ENCODE data around the gene YBX1.
"Not testable (repeated sequence)": the region's sequence is repeated elsewhere in the genome, so short reads cannot be mapped to it uniquely, and the experiment has no call there.

YBX1 gene

DNA sequence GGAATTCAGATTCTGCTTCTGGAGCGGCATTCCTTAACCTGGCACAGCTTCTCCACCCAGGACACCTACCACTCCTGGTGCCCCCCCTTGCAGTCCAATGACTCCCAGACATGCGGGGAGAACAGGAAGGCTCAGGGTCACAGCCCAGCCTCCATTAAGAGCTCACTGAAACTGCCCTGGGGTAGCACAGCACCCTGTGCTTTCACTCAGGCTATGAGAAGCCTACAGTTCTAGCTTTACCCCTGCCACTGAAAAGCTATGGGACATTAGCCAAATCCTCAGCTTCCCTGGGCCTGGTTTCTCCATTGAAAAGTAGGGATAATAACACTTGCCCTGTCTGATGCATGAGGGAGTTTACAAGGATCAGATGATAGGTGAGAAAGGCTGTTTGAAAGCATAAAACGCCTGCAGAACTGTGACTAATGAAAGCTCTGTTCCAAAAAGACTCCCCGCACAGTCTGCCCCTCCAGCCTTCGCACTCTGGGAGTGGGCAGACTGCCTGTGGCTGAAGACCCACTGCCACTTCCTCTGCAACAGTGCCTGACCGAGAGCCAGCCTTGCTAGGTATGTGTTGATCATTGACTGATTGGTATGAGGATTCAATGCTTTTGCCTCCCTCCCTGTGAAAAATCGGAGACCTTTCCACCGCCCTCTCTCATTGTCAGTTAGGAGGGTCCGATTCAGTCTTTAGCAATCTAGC is 60.5 kb downstream of the YBX1 start:
- Mint-ChIP-seq H3K36me3 (peaks cover 2 to 19% of the 10 kb centered on the region in 2 donors), H3K27me3 (no peaks in the 10 kb centered on the region), H3K4me1 (peaks cover 0 to 4% of the 10 kb centered on the region in 2 donors), H3K4me3 (no peak overlapping the region), H3K27ac (no peak overlapping the region), H3K9me3 (no peaks in the 10 kb centered on the region)
- ATAC-seq (replicated peaks), result no peak
- DNase-seq, result no peak

DNA sequence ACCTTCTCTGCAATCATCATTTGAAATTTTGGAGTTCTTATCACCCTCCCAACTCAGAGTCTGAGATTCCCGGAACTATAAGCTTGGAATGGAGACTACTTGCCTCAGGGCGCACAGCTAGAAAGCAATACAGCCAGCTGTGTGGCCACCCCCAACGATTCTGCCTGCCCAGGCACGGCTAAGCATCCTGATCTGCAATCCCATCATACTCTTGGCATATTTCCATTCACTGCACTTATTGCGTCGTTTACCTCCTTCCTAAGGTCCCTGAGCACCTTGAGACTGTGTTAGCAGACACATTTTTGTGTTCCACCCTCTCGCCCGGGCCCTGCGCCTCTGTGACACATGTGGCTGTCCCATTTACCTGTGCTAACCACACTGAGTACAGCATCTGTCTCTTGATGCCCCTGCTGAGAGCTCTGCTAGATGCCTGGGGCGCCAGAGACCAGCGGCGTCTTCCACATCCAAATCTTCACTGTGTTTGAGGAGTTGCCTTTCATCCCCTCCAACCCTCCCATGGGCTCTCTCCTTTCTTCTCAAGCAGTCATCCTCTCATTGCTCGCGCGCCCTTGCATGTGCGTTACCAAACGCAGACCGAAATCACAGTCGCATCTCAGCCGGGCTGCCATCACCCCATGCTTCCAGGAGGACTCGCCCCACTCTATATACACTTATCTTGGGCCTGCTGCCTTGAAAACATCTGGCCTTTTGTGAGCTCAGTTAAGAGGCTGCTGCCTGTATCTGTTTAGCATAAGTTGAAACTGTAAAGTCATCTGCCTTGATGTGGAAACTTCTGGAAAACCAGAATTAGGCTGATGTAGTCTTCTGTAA is 61.3 kb downstream of the YBX1 start:
- no peak for DNase-seq
- no peak overlapping the region for H3K4me3 Mint-ChIP-seq
- no peak overlapping the region for H3K27ac Mint-ChIP-seq
- H3K27me3 Mint-ChIP-seq, result no peaks in the 10 kb centered on the region
- H3K36me3 Mint-ChIP-seq, result peaks cover 7 to 27% of the 10 kb centered on the region in 2 donors
- H3K4me1 Mint-ChIP-seq, result no peaks in the 10 kb centered on the region
- ATAC-seq (replicated peaks), result no peak
- no peaks in the 10 kb centered on the region for H3K9me3 Mint-ChIP-seq

DNA sequence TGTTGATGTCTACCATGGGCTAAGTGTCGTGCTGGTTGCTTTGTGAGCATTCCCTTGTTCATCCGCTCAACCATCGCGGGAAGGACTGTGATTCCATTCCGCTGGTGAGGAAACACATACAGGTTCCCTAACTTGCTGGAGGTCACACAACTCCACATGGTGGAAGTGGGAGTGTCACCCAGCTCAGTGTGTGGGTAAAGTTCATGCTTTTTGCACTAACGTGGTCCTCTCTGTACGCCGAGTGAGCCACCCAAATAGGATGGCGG is 61.9 kb downstream of the YBX1 start:
- H3K36me3 Mint-ChIP-seq, result peaks cover 10 to 32% of the 10 kb centered on the region in 2 donors
- H3K27ac Mint-ChIP-seq, result no peak overlapping the region
- DNase-seq, result no peak
- no peaks in the 10 kb centered on the region for H3K9me3 Mint-ChIP-seq
- H3K4me3 Mint-ChIP-seq, result no peak overlapping the region
- ATAC-seq (replicated peaks), result no peak
- no peaks in the 10 kb centered on the region for H3K27me3 Mint-ChIP-seq
- H3K4me1 Mint-ChIP-seq, result no peaks in the 10 kb centered on the region

DNA sequence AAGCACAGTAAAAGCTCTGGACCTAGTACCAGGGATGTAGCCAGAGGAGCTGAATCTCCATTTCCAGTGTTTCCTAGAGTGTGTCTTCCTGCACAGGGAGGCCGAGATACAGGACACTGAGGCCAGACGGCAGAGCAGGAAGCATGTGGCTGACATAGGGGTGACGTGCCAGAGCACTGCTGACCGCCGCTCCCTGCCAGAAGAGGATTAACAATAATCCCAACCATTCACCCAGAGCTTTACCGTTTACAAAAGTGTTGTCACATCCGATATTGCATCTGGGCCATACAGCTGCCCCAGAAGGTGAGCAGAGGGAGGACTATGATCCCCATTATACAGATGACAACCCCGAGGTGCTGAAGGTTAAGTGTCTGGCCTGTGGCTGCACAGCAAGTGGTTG is 63.6 kb downstream of the YBX1 start:
- ATAC-seq (replicated peaks) (no peak), DNase-seq (no peak)
- Mint-ChIP-seq H3K27ac (no peak overlapping the region), H3K4me1 (no peaks in the 10 kb centered on the region), H3K36me3 (peaks cover 20 to 45% of the 10 kb centered on the region in 2 donors), H3K9me3 (no peaks in the 10 kb centered on the region), H3K4me3 (no peak overlapping the region), H3K27me3 (no peaks in the 10 kb centered on the region)

DNA sequence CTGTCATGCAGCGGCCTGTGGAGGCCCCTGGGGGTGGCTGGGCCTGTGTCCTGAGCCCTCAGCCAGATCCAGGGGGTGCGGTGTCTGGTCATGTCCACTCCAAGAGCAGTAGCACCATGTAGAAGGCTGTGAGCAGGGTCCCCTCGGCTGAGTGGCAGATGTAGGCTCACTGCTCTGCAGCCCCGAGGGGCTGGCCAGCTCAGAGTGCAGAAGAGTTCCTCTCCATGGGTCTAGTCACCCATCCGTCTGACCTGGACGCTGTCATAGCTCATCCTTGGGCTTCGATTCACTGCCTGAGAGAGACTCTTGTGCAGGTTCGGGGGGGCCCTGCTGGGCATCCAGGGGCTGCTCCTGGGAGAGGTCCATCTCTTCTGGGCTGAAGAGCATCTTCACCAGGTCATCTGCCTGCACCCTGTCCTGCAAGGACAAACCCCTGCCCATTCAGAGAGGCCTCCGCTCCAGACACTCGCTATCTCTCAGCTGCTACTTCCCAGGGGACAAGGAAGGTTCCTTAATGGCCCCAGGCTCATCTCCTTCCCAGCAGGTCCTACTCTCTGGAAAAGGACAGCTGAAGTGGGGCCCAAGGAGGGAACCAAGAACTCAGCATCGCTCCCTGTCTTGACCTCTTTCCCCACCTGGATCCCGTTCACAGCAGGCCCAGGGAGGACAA is 64.4 kb downstream of the YBX1 start:
- Mint-ChIP-seq H3K36me3 (peaks cover 22 to 47% of the 10 kb centered on the region in 2 donors), H3K4me3 (no peak overlapping the region), H3K4me1 (no peaks in the 10 kb centered on the region), H3K27me3 (no peaks in the 10 kb centered on the region), H3K27ac (no peak overlapping the region), H3K9me3 (peaks cover under 1 to 1% of the 10 kb centered on the region in 2 donors)
- DNase-seq (no peak), ATAC-seq (replicated peaks) (no peak)

DNA sequence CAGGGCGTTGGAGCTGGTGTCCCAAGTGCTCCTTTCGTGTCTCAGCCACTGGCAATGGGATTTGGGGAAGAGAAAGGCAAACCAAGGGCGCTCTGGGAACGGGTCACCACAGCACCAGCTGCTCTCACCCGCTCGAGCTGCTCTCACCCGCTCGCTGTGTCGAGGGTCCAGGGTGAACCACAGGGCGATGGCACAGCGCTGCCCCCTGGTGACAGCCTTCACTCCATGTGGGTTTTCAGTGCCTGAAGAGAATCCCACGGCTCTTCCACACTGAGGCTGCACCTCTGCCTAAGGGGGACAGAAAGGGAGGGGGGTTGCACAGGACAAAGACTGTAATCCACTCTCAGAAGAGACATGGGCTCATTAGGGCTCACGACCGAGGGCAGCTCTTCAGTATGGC is 64.9 kb downstream of the YBX1 start:
- Mint-ChIP-seq H3K4me3 (no peak overlapping the region), H3K36me3 (peaks cover 27 to 53% of the 10 kb centered on the region in 2 donors), H3K9me3 (peaks cover 4 to 5% of the 10 kb centered on the region in 2 donors), H3K27me3 (no peaks in the 10 kb centered on the region), H3K27ac (no peak overlapping the region), H3K4me1 (no peaks in the 10 kb centered on the region)
- ATAC-seq (replicated peaks), result peak; percentile 49 to 59
- DNase-seq, result no peak

DNA sequence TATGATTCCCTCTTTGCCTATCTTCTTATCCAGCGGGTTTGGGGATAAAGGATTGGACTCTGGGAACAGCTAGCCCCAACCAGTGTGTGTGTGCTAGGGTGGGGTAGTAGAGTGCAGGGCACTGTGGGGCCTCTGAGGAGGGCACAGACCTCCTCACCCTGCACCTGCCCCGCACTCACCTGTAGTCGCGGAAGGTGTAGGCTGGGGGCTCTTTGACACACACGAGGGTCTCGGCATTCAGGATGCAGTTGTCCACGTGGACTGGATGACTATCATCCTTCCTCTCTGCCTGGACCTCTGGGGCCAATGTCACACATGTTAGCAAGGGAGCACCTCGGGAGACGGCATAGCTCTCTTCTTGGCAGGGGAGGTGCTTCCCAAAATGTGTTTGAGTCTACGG is 65.8 kb downstream of the YBX1 start:
- Mint-ChIP-seq H3K27me3 (no peaks in the 10 kb centered on the region), H3K27ac (no peak overlapping the region), H3K36me3 (peaks cover 34 to 59% of the 10 kb centered on the region in 2 donors), H3K4me3 (no peak overlapping the region), H3K4me1 (no peaks in the 10 kb centered on the region), H3K9me3 (peaks cover 4 to 5% of the 10 kb centered on the region in 2 donors)
- DNase-seq (no peak), ATAC-seq (replicated peaks) (no peak)

DNA sequence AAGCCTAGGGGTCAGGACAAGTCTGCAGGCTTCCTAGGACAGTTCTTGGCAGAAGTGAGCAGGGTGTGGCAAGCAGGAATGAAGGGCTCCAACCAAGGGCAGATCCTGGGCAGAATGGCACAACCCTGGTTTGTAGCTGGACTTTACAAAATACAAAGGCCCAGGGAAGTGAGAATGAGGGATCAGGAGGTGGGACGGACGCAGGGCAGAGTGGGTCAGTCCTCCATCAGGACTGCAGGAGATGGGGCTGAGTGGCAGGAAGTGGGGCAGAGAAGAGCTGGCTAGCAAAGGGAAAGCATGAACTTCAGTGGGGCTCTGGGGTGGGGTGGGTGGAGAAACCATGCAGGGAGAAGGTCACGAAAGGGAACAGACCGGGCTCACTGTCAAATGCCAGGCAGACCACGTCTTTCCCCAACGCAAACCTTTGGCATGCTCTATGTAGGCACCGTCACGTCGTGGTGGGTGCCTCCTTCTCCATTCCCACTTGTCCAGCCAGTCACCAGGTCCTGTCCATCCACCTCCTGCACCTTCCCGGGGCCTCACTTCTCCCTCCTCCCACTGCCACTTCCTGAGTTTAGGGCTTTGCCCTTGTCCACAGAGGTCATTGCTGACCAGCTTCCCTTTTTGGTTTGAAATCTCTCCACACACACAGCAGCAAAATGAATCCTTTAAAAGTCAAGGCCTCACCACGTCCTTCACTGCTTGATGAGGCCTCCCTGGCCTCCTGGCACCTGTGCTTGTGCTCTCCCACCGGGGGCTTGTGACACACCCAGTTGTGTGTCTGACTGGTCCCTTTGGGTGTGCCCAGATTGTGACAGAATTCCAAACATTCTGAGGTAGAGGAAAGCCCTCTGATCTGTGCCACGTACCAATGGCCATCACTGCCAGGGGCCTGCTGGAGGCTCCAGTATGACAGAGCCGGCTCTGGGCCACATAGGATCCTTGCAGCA is 66.5 kb downstream of the YBX1 start:
- Mint-ChIP-seq H3K9me3 (peaks cover 4 to 5% of the 10 kb centered on the region in 2 donors), H3K36me3 (peaks cover 35 to 65% of the 10 kb centered on the region in 2 donors), H3K27ac (peak overlapping the region; percentile 63), H3K4me3 (no peak overlapping the region), H3K27me3 (no peaks in the 10 kb centered on the region), H3K4me1 (no peaks in the 10 kb centered on the region)
- no peak for DNase-seq
- no peak for ATAC-seq (replicated peaks)

DNA sequence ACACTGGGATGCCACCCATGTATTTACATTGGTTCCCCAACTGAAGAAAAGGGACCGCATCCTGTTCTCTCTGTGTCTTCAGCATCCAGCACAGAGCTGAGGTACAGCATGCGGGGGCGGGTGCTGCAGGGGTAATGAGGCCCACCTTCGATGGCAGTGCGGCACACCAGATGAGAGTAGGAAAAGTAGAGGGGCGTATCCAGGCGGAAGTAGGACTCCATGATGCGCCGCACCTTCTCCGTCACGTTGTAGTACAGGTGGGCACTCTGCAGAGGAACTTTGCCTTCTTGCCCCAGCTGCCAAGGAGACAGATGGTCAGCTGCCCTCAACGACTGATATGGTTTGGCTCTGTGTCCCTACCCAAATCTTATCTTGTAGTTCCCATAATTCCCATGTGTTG is 67.8 kb downstream of the YBX1 start:
- Mint-ChIP-seq H3K36me3 (peaks cover 44 to 76% of the 10 kb centered on the region in 2 donors), H3K27ac (no peak overlapping the region), H3K4me1 (no peaks in the 10 kb centered on the region), H3K4me3 (no peak overlapping the region), H3K9me3 (peaks cover 4 to 5% of the 10 kb centered on the region in 2 donors), H3K27me3 (no peaks in the 10 kb centered on the region)
- no peak for ATAC-seq (replicated peaks)
- no peak for DNase-seq

DNA sequence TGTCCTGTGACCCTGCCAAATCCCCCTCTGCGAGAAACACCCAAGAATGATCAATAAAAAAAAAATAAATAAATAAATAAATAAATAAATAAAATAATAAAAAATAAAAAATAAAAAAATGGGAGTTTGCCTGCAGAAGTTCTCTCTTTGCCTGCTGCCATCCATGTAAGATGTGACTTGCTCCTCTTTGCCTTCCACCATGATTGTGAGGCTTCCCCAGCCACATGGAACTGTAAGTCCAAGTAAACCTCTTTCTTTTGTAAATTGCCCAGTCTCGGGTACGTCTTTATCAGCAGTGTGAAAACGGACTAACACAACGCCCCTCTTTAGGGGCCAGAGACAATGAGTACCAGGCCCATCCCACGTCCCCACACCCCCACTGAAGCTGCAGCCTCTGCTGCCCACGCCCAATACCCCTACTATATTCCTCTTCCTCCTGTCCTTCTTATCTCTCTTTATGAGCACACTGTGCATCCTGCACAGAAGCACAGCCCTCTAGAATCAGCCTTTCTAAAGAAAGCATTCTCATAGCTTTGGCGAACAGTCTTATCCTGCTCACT is 69.4 kb downstream of the YBX1 start:
- not testable (repeated sequence) for H3K4me3 Mint-ChIP-seq; ATAC-seq (replicated peaks); H3K4me1 Mint-ChIP-seq; H3K9me3 Mint-ChIP-seq; H3K27me3 Mint-ChIP-seq; DNase-seq; H3K27ac Mint-ChIP-seq
- H3K36me3 Mint-ChIP-seq, result peaks cover 53 to 78% of the 10 kb centered on the region in 2 donors

DNA sequence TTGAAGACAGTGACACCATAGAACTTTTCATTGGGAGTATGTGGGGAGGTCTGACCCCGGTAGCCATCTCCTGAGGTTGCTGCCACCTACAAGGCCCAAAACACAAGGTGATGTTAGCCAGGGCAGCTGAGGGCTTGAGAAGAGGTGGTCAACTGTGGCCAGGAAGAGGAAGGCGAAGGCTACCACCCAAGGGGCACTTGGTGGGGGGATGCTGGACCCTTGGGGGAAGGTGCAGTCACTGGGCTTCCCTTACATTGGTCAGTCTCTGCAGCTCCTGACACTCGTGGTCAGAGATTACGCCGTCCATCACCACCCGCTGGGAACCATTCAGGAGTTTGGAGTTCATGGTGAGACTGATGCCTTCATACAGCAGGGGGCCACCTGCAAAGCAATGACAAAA is 70.1 kb downstream of the YBX1 start:
- DNase-seq, result no peak
- Mint-ChIP-seq H3K36me3 (peaks cover 55 to 78% of the 10 kb centered on the region in 2 donors), H3K9me3 (peaks cover 4 to 5% of the 10 kb centered on the region in 2 donors), H3K27me3 (no peaks in the 10 kb centered on the region), H3K4me1 (peaks cover 2 to 4% of the 10 kb centered on the region in 2 donors), H3K4me3 (no peak overlapping the region), H3K27ac (no peak overlapping the region)
- ATAC-seq (replicated peaks), result no peak

DNA sequence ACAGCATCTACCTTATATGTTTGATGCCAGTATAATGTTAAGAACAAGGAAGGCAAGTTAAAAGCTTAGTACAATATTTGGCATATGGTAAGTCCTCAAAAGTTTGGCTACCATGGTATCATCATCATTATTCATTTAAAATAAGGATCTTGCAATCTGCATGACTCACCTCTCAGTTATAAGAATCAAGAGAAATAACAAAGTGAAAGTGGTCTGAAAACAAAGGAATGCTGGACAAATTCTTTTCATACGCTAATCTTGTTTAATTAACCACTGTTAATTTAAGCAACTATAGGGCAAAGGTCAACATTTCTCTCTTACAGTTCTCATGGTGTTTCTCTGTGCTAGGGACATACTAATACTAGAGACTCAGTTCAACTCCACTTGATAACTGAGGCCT is 70.9 kb downstream of the YBX1 start:
- no peak overlapping the region for H3K4me3 Mint-ChIP-seq
- no peak for ATAC-seq (replicated peaks)
- no peak overlapping the region for H3K27ac Mint-ChIP-seq
- peaks cover 56 to 79% of the 10 kb centered on the region in 2 donors for H3K36me3 Mint-ChIP-seq
- peaks cover 2 to 5% of the 10 kb centered on the region in 2 donors for H3K4me1 Mint-ChIP-seq
- H3K9me3 Mint-ChIP-seq, result peaks cover 4 to 5% of the 10 kb centered on the region in 2 donors
- no peak for DNase-seq
- no peaks in the 10 kb centered on the region for H3K27me3 Mint-ChIP-seq
